ENCODE results near the gene LEFTY2.

Gene LEFTY2

GRCh38 chr1:225906467-225906866, 34.6 kb downstream of the LEFTY2 start:
- no peak for DNase-seq
- H3K36me3 ChIP-seq (replicated peaks) = no peaks in the 10 kb centered on the region
- in situ Hi-C loops (cut with HindIII; ENCODE audit: low pct_ligation_motif_present, low sequenced_read_pairs) = no loop called here
- no peak overlapping the region for H3K27ac ChIP-seq
- H3K4me3 ChIP-seq (ENCODE audit: low read depth, low read length) = no peak overlapping the region
- TF ChIP-seq, protein P1, sequence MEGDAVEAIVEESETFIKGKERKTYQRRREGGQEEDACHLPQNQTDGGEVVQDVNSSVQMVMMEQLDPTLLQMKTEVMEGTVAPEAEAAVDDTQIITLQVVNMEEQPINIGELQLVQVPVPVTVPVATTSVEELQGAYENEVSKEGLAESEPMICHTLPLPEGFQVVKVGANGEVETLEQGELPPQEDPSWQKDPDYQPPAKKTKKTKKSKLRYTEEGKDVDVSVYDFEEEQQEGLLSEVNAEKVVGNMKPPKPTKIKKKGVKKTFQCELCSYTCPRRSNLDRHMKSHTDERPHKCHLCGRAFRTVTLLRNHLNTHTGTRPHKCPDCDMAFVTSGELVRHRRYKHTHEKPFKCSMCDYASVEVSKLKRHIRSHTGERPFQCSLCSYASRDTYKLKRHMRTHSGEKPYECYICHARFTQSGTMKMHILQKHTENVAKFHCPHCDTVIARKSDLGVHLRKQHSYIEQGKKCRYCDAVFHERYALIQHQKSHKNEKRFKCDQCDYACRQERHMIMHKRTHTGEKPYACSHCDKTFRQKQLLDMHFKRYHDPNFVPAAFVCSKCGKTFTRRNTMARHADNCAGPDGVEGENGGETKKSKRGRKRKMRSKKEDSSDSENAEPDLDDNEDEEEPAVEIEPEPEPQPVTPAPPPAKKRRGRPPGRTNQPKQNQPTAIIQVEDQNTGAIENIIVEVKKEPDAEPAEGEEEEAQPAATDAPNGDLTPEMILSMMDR (IDR thresholded peaks at IDR 0.05; ENCODE audit: low read depth, low read length, missing control alignments) = no peak
- no peaks in the 10 kb centered on the region for H3K27me3 ChIP-seq (replicated peaks)

- Histone ChIP-seq H3K27ac (no peak overlapping the region), H3K4me3 (ENCODE audit: low read depth, low read length) (no peak overlapping the region), H3K36me3 (replicated peaks) (no peaks in the 10 kb centered on the region), H3K27me3 (replicated peaks) (no peaks in the 10 kb centered on the region)
- TF ChIP-seq, protein P1 (IDR thresholded peaks at IDR 0.05; ENCODE audit: low read depth, low read length, missing control alignments) = no peak
- no peak for DNase-seq
- in situ Hi-C loops (cut with HindIII; ENCODE audit: low pct_ligation_motif_present, low sequenced_read_pairs) = no loop called here
Measured at GRCh38 chr1:225903623-225904022, 37.4 kb downstream of the LEFTY2 start.

DNA sequence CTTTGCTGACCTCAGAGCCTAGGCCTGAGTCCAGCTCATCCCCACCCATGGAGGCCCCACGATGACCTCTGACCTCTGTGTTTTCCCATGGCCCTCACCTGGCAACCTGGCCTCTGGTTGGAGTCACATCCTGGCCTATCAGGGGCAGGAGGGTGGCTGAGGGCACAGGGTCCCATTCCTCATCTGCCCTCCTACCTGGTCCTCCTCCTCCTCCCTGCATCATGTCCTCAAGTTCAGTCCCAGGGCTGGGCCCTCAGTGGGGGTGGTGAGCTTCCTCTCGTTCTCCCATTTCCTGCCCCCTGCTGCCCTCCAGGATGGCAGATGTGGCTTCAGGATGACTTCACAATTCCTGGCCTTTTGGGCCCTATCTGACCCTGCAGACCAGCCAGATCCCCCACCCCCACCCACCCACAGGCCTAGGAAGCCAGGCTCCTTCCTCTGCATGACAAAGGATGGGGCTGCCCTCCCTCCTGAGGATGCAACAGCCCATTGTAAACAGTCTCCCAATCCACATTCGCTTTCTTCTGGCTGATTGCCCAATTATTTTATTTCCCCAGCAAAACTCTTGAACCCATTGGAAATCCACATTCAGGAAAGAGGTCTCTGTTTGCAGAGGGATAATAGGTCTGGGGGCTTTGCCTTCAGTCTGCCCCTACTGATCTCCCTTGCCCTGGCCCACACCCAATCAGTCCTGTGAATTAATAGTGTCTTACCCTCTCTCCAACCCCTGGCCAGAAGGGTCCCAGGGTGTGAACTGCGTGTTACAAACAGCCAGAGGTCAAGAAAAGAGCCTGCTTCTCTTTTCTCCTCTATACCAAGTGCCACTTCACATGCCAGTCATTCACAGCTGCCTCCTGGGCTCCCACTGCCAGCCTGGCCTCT, 41.7 kb downstream of the LEFTY2 start:
- Histone ChIP-seq H3K27ac (no peak overlapping the region), H3K36me3 (replicated peaks) (no peaks in the 10 kb centered on the region), H3K4me3 (ENCODE audit: low read depth, low read length) (no peak overlapping the region), H3K27me3 (replicated peaks) (no peaks in the 10 kb centered on the region)
- in situ Hi-C loops (cut with HindIII; ENCODE audit: low pct_ligation_motif_present, low sequenced_read_pairs) = no loop called here
- DNase-seq = no peak
- TF ChIP-seq, protein P1 (IDR thresholded peaks at IDR 0.05; ENCODE audit: low read depth, low read length, missing control alignments) = no peak

DNA sequence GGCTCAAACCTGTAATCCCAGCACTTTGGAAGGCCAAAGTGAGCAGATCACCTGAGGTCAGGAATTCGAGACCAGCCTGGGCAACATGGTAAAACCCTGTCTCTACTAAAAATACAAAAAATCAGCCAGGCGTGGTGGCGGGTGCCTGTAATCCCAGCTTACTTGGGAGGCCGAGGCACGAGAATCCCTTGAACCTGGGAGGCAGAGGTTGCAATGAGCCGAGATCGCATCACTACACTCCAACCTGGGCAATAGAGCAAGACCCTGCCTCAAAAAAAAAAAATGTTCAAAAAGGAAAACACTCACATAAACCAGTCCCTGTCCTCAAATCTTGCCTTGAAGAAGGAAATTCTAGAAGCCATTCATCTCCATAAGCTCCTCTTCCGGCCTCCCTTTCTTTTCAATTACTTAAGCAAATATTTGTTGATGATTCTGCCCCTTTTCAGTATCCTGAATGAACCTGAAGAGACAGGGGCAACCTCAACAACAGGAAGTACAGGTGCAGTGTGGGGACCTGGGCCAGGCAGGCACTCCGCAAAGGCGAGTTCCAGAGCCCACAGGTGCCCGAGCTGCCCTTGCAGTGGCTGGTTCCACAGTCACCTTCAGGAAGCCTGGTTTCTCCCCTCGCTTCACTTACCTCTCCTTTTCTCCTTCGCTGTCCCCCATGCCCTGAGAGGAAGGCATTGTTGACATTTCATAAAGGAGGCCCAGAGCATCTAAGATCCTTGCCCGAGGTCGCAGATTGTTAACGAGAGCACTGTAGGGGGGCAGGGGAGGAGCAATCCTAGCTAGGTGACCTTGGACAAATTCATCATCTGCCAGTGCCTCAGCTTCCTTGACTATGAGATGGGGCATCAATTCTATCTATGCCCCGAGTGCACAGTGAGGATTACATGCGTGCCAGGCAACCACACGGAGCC, 43.2 kb downstream of the LEFTY2 start:
- no peaks in the 10 kb centered on the region for H3K36me3 ChIP-seq (replicated peaks)
- H3K27me3 ChIP-seq (replicated peaks) = no peaks in the 10 kb centered on the region
- no peak overlapping the region for H3K27ac ChIP-seq
- TF ChIP-seq, protein P1 (IDR thresholded peaks at IDR 0.05; ENCODE audit: low read depth, low read length, missing control alignments) = no peak
- in situ Hi-C loops (cut with HindIII; ENCODE audit: low pct_ligation_motif_present, low sequenced_read_pairs) = no loop called here
- no peak overlapping the region for H3K4me3 ChIP-seq (ENCODE audit: low read depth, low read length)
- DNase-seq = no peak

GRCh38 chr1:225896937-225897549, 44.0 kb downstream of the LEFTY2 start:
- H3K4me3 ChIP-seq (ENCODE audit: low read depth, low read length) = no peak overlapping the region
- in situ Hi-C loops (cut with HindIII; ENCODE audit: low pct_ligation_motif_present, low sequenced_read_pairs) = no loop called here
- no peaks in the 10 kb centered on the region for H3K27me3 ChIP-seq (replicated peaks)
- H3K36me3 ChIP-seq (replicated peaks) = no peaks in the 10 kb centered on the region
- H3K27ac ChIP-seq = no peak overlapping the region
- DNase-seq = no peak
- TF ChIP-seq, protein P1 (IDR thresholded peaks at IDR 0.05; ENCODE audit: low read depth, low read length, missing control alignments) = no peak

All from brain microvascular endothelial cell (primary cell).